ENCODE results near the gene PNISR.
"Not testable (repeated sequence)": the region's sequence is repeated elsewhere in the genome, so short reads cannot be mapped to it uniquely, and the experiment has no call there.

Gene PNISR, protein sequence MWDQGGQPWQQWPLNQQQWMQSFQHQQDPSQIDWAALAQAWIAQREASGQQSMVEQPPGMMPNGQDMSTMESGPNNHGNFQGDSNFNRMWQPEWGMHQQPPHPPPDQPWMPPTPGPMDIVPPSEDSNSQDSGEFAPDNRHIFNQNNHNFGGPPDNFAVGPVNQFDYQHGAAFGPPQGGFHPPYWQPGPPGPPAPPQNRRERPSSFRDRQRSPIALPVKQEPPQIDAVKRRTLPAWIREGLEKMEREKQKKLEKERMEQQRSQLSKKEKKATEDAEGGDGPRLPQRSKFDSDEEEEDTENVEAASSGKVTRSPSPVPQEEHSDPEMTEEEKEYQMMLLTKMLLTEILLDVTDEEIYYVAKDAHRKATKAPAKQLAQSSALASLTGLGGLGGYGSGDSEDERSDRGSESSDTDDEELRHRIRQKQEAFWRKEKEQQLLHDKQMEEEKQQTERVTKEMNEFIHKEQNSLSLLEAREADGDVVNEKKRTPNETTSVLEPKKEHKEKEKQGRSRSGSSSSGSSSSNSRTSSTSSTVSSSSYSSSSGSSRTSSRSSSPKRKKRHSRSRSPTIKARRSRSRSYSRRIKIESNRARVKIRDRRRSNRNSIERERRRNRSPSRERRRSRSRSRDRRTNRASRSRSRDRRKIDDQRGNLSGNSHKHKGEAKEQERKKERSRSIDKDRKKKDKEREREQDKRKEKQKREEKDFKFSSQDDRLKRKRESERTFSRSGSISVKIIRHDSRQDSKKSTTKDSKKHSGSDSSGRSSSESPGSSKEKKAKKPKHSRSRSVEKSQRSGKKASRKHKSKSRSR

DNA sequence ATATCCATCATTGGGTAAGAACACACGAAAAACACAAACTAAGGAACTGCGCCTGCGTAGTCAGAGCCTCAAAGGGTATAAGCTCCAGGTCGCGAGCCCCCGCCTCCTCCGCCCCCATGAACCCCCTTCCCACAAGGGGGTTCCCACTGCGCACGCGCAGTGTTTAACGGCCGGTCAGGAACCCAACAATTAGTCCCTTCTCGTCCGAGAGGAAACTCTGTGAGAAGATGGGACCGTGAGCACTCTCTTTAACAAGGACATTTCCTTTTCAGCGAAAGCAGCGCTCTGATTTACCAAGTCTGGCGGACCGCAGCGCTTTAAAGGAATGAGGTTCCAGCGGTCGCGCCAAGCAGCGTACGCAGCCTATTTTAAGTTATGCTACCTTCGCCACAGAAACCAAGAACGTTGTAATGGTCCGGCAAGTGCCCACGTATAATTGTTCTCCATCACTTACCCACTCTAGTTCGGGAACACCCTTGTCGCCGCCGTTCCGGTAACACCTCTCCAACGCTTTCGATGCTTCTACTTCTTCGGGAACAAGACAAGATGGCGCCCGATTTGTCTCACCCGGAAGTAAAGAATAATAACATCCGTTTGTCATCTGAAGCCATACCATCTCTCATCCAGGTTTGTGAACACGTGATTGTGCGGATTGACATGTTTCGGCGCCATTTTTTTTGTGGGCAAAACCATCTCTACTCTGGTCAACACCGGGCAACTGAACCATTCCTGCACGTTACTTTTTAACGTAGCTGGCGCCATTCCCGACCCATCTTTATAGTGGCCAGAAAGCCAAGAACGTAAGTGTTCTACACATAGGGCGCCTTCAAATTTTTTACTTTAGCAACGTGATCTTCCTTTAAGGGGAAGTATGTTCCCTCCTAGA is at the start of gene PNISR:
PNISR (minus strand) TSS at position 548 of the 886 bp plus-strand sequence. CDS start 10,649 bp downstream, outside the sequence.
- H3K27ac ChIP-seq = peak within 1 kb of the TSS; percentile 91
- DNase-seq (ENCODE audit: low read depth, low spot score) = peak; percentile 93

DNA sequence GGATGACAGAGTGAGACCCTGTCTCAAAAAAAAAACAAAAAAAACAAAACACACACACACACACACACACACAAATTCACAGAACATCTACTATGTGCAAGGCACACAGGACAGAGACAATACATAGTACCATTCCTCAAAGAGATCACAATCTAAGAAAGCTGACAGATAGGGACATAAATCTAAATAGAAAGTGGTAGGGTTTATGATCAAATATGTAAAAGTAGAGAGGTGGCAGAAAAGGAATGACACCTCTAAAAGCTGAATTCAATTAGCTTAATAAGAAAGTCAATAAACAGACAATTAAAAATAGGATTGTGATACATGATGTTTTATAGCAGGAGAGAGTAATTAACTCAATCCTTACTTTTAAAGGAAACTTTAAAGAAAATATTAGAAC is 48.6 kb upstream of the PNISR start:
- no peak for DNase-seq (ENCODE audit: low read depth, low spot score)

DNA sequence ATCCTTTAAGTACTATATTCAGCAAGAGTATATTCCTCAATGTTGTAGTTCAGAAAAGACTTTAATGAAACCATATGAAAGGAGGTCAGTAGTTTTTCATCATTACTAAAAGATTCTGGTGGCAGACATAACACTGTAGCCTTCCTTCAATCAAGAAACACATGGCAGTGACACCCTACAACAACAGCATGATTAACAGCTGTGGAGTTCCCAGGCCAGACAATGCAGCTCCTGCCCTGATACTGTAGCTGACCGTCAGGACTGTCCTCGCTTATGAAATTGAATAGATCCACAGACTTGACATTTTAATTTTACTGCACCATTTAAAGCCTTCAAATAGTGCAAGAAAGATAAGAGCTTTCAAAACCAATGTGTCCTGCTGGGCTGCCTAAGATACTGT is 46.5 kb upstream of the PNISR start:
- no peak for DNase-seq (ENCODE audit: low read depth, low spot score)
- H3K27ac ChIP-seq = no peak overlapping the region

More for the DNA sequence above, 48.6 kb upstream of the PNISR start:
- H3K27ac ChIP-seq = no peak overlapping the region

DNA sequence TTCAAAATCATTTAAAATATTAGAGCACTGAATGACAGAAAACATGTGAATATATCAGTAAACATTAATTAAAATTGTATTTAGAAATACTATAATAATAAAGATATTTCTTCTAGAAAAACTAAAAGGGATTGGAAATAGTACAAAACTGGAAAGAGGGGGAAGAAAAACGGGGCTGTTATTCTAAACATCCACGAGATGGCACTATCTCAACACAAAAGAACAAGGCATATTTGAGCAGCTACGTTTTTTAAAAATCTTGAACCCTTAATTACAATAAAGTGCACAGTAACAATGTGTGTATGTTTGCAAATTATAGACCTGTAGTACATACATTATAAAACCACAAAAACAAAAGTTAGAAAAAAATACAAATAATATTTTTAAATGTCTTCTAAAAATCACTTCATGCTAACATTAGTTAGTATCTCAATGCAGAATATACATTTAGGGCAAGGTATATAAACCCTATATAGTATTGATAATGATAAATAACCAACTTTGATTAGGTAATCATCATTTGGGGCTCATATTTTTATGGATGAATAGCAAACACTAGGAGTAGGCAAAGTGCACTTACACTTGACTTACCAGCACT is 42.5 kb upstream of the PNISR start:
- H3K27ac ChIP-seq = no peak overlapping the region
- DNase-seq (ENCODE audit: low read depth, low spot score) = no peak

DNA sequence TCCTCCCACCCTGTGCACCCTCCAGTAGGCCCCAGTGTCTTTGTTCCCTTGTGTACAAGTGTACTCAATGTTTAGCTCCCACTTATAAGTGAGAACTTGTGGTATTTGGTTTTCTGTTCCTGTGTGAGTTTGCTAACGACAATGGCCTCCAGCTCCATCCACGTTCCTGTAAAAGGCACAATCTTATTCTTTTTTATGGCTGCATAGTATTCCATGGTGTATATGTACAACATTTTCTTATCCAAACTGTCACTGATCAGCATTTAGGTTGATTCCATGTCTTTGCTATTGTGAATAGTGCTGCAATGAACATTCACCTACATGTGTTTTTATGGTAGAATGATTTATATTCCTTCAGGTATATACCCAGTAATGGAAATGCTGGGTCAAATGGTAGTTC is 34.0 kb upstream of the PNISR start:
- not testable (repeated sequence) for H3K27ac ChIP-seq; DNase-seq (ENCODE audit: low read depth, low spot score)

DNA sequence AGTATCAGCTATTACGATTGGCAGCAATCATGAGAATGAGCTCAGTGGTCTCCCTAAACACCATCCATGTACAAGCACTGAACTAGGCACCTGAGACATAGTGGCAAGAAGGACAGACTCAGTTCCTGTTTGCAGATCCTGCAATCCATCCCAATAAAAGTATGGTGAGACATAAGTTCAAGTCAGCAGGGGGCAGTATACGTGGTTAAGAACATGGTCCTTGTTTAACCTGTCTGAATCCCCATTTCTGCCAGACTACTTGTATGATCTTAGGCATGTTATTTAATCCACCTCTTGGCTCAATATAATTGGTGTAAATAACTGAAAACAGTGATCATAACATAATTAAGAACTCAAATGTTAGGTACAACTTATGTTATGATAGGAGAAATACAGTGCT is 33.2 kb upstream of the PNISR start:
- DNase-seq (ENCODE audit: low read depth, low spot score) = peak; percentile 5
- H3K27ac ChIP-seq = no peak overlapping the region

DNA sequence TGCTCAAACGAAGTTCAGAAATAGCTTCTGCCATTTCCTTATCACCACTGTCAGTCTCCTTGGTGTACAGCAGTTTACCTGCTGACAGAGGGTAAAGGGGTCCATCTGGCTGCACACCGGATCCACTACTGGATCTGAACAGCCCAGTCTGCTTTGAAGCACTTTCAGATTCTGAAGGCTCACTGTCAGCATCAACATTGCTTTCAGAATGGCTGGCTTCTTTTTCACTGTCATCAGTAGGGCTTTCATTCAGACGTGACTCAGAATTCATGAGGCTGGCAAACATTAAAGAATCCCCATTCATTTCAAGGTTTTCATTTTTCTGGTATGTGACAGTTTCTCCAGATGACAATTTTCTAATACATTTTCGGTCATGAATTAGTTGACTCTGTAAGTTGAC is 21.0 kb upstream of the PNISR start:
- no peak overlapping the region for H3K27ac ChIP-seq
- no peak for DNase-seq (ENCODE audit: low read depth, low spot score)

DNA sequence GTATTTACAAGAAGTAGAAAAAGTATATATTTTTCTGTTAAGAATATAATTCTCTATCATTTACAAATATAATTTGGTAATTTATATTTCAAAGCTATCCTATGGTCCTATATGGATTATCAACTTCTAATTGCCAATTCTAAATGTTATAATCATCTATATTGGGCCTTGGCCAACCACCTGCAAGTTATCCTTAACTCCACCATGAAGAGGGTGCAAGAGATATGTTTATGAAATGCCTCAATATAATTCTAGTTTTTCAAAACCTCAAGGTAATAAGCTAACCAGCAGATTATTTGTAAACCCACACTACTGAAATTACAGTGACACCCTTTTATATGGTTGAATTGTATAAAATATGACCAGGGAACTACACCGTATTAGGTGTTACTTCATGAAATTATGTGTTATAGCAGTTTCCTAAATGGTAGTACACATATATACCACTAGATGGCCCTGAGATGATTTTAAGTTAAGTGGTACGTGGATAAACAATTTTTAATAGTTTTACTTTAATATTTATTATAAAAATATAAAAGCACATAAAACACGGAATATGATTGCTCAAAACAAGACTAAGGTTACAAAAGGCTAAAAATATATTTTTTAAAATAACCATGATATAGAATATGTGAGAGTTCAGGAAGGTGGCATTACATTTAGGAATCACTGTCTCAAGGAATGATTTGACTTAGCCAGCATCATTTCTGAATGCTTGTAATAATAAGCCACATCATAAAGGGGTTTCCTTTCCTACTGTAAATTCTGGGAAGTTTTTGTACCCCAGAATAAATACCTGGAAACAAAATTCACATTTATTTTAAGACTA is 9.8 kb upstream of the PNISR start:
- H3K27ac ChIP-seq = no peak overlapping the region
- no peak for DNase-seq (ENCODE audit: low read depth, low spot score)

DNA sequence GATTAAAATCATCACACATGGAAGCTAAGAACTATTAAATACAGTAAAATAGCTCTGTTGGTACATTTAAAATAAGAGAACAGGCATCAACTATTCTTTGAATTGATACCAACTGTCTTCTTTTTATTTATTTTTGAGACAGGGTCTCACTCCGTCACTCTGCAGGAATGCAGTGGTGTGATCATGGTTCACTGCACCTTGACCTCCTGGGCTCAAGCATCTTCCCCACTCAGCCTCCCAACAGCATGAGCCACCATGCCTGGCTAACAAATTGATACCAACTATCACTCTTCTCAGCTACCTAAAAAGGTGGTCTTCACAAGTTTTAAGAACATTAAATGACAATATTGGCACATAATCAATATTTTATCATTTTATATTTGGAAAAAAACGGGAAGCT is 7.8 kb upstream of the PNISR start:
- DNase-seq (ENCODE audit: low read depth, low spot score) = no peak
- no peak overlapping the region for H3K27ac ChIP-seq

DNA sequence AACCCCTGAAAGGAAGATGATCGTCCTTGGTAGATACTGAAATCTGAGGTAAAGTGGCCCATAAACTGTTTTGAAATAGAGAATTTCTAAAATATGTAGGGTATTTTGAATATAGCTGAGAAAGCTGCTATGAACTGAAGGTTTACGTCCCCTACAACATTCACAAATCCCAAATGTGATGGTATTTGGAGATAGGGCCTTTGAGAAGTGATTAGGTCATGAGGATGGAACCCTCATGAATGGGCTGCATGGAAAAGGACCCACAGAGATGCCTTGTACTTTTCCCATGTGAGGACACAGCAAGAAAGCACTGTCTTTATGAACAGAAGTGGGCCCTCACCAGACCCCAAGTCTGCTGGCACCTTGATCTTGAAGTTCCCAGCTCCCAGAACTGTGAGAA is 6.8 kb upstream of the PNISR start:
- DNase-seq (ENCODE audit: low read depth, low spot score) = no peak
- H3K27ac ChIP-seq = no peak overlapping the region

DNA sequence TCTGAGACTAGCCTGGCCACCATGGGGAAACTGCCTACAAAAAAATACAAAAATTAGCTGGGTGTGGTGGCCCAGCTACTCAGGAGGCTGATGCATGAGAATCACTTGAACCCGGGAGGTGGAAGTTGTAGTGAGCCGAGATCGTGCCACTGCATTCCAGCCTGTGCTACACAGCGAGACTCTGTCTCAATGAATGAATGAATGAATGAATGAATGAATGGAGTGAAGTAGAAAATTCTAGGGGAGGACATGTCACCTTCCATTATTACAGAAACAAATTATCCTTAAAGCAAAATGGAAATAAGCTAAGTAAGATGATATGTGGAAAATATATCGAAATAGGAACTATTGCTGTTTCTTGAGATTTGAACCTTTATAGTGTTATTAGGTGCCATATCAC is 2.9 kb upstream of the PNISR start:
- no peak for DNase-seq (ENCODE audit: low read depth, low spot score)
- H3K27ac ChIP-seq = no peak overlapping the region

DNA sequence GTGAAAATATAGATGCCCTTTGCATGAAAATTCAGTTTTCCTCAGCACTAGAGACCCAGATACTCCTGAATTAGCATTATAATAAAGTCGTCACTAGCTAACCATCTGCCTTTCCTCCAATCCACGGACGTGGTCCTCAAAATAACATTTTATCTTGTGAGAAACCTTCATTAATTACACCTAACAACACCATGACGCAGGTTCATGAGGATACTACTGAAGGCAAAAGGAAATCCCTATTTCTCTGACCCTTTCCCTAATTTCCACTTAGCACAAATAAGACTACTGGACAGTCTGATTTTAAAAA is 1.3 kb upstream of the PNISR start:
- H3K27ac ChIP-seq = peak overlapping the region; percentile 91
- DNase-seq (ENCODE audit: low read depth, low spot score) = no peak

DNA sequence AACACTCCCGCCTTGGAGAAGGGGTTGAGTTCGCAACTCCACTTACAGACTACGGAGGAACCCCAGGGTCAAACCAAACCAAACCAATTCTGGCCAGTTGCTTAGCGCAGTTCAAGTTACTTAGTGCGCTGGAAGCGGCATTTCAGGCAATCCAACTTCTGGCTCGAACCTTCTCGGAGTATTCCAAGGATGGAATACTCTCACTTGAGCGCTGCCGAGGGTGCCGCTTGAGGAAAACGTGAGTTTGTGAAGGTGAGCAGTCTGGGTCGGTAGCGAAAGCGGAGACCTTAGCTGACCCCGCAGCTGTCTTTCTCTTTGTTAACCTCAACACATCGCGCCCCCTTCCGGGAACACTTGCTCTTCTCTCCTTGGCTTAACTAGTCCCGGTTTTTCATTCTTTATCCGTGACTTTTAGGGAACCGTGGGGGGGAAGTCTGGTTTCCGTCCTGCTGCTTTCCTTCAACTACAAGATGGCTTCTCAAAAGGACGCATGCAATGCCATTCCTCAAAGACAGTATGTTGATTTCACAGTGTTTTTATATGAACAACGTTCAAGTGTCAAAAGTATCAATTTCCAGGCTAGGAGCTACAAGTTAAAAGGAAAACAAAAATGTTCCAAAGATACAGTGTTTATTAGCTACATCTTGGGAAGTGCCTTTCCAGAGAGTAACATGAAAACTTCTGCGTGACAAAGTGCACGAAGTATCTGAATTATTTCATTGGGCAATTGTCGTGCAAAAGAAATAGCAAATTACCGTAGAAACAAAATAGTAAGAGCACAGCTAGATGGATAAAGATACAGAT is 741 bp upstream of the PNISR start:
- H3K27ac ChIP-seq = peak overlapping the region; percentile 91

DNA sequence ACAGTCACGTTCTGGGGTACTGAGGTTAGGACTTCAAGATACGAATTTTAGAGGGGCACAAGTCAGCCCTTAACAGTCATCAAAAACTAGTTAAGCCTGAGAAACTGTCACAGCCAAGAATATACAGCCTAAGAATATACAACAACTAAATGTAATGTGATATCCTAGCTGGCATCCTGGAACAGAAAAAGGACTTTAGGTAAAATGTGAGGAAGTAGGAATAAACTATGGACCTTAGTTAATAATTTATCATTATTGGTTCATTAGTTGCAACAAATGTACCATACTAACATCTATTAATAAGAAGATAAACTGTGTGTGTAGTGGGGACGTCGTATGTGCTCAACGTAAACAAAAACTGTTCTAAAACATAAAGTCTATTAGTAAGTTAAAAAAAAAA is 1.1 kb downstream of the PNISR start:
- H3K27ac ChIP-seq = no peak overlapping the region

More for the DNA sequence above, 741 bp upstream of the PNISR start:
- DNase-seq (ENCODE audit: low read depth, low spot score) = peak; percentile 12

DNA sequence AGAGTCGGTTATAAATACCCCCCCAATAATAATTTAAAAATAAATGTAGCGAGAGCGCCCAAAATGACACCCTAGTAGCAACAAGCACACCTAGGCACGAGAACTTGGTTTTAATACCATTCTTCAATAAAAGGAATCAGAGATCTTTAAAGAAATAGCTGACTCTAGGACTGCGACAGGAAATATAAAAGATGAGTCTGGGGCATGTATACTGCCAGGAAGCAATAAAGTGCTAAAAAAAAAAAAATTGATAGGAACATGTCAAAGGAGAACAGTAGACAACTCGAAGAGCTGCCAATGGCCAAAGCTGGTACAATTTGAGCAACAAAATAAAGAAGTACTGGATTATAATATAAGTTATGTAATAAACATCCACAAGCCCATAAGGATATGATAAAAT is 2.2 kb downstream of the PNISR start:
- no peak overlapping the region for H3K27ac ChIP-seq
- DNase-seq (ENCODE audit: low read depth, low spot score) = no peak

More for the DNA sequence above, 1.1 kb downstream of the PNISR start:
- DNase-seq (ENCODE audit: low read depth, low spot score) = no peak

DNA sequence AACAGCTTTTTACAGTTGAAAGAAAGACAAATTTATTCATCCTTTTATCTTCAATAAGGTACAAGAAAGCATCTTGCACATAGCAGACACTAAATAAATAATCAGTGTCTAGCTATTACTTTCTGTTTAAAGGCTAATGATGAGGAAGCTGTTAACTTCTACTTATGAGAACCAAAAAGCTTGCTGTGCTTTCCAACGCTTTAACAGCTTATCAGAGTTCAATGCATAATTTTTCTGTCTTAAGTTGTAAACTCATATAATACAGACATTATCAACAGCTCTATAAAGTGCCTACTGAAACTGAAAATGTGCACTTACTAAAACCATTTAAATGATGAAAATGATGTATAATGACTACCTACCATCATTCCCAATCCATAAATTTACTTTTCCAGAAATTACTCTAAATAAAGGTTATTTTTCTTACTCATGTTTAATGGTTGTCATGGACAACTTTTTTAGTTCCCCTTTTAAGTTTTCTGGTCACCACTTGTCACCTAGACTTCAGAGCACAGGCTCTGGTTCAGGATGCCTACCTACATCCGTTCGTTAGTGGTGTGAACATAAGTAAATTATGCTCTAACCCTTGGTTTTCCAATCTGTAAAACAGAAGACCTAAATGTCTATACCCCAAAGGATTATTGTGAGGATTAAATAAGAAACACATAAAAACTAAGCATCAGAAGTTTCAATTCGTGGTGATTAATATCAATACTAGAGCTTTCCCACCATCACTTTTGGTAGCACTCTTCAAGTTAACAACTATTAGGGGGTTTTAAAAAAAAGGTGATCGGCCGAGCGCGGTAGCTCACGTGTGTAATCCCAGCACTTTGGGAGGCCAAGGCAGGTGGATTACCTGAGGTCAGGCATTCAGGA is 8.0 kb downstream of the PNISR start:
- H3K27ac ChIP-seq = no peak overlapping the region
- no peak for DNase-seq (ENCODE audit: low read depth, low spot score)

DNA sequence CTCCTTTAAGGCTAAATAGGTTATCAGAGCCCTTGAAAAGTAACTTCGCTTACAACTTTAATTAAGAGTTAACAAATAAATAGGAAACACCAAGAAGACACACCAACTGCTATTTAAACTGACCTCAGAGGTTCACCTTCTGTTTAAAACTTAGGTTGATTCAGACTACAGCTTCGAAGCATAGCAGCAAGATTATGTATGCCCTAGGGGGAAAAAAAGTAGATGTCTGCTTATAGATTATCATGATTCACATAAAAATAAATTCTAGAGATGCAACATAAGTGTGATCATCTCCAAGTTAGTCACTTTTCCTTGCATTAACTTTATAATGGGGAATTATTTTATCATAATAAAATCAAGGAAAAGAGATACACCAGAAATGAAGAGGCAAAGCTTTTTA is 8.9 kb downstream of the PNISR start:
- DNase-seq (ENCODE audit: low read depth, low spot score) = no peak
- no peak overlapping the region for H3K27ac ChIP-seq

DNA sequence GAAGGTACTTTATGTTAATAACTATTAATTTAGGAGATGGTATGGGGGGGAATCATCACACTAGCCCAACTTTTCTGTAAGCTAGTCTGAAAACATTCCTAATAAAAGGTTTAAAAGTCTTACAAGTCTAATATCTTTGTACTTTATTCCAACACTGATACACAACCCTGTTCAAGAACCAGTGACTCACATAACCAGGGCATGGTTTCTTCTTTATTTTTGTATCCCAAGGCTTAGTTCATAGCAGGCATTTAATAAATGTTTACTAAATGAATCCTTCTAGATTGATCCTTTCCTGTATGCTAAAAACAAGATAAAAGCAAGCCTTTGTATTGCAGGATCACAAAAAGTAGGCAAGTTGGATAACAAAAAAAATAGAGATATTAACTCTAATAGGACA is 9.7 kb downstream of the PNISR start:
- no peak overlapping the region for H3K27ac ChIP-seq
- DNase-seq (ENCODE audit: low read depth, low spot score) = no peak

All from epithelial cell of prostate (primary cell).